DMS114 treated with DMSO at 0.1 percent for 48 hours (cell line): ENCODE data around the gene CDC42BPA.
A peak's percentile ranks its signal among the peaks of the same experiment; 100 is the strongest.
"Not testable (repeated sequence)": the region's sequence is repeated elsewhere in the genome, so short reads cannot be mapped to it uniquely, and the experiment has no call there.

ENCODE experiments used
- DNase-seq: peaks from one replicate; lab custom pipeline; 2025; ENCODE audit not compliant: unreplicated experiment; lab: John Stamatoyannopoulos, UW

CDC42BPA gene

GRCh38 chr1:227318016-227318852, at the start of gene CDC42BPA:
TSS of gene CDC42BPA (minus strand) at chr1:227318492. CDS start at chr1:227317182, 1,310 bp downstream.
- peak; percentile 38 for DNase-seq

GRCh38 chr1:227368009-227368408, 49.7 kb upstream of the CDC42BPA start:
- DNase-seq: no peak

GRCh38 chr1:227365473-227366431, 47.5 kb upstream of the CDC42BPA start:
- DNase-seq: no peak

GRCh38 chr1:227364657-227365056, 46.4 kb upstream of the CDC42BPA start:
- DNase-seq: no peak

GRCh38 chr1:227363825-227364224, 45.5 kb upstream of the CDC42BPA start:
- no peak for DNase-seq

GRCh38 chr1:227362039-227362438, 43.7 kb upstream of the CDC42BPA start:
- DNase-seq: no peak

GRCh38 chr1:227357927-227358302, 39.6 kb upstream of the CDC42BPA start:
- no peak for DNase-seq

GRCh38 chr1:227357171-227357926, 39.1 kb upstream of the CDC42BPA start:
- no peak for DNase-seq

- no peak for DNase-seq
Measured at GRCh38 chr1:227356620-227357146, 38.4 kb upstream of the CDC42BPA start.

GRCh38 chr1:227355542-227356245, 37.4 kb upstream of the CDC42BPA start:
- no peak for DNase-seq

- DNase-seq: no peak
Measured at GRCh38 chr1:227353186-227353585, 34.9 kb upstream of the CDC42BPA start.

GRCh38 chr1:227352164-227352563, 33.9 kb upstream of the CDC42BPA start:
- DNase-seq: not testable (repeated sequence)

GRCh38 chr1:227351443-227351842, 33.2 kb upstream of the CDC42BPA start:
- no peak for DNase-seq

- DNase-seq: no peak
Measured at GRCh38 chr1:227349967-227350366, 31.7 kb upstream of the CDC42BPA start.

- no peak for DNase-seq
Measured at GRCh38 chr1:227343727-227344551, 25.6 kb upstream of the CDC42BPA start.

- no peak for DNase-seq
Measured at GRCh38 chr1:227343206-227343605, 24.9 kb upstream of the CDC42BPA start.

GRCh38 chr1:227342075-227342829, 24.0 kb upstream of the CDC42BPA start:
- DNase-seq: no peak

GRCh38 chr1:227336136-227336535, 17.8 kb upstream of the CDC42BPA start:
- not testable (repeated sequence) for DNase-seq
